OCI-LY7 (cell line): ENCODE measurements around the gene PTRH1. TPM values are rescaled to one million over a fixed set of nuclear protein-coding genes. Genes with fewer than 3 reads are reported as not detected.

ENCODE experiments used
- BruUV-seq: library from RNA; stranded (reverse); fragments of 400-500 nt; replicated peaks from 2 replicates; lab custom pipeline; 2021; lab: Mats Ljungman, UMichigan
- CTCF ChIA-PET: fragments of 300-600 bp; sonication (Branson Sonifier 250); formaldehyde crosslinking; loops from one replicate; lab custom pipeline; 2022; ENCODE audit warnings: antibody characterized with exemption; ENCODE audit not compliant: unreplicated experiment; lab: Charles Lee
- POLR2A ChIA-PET: fragments of 300-600 bp; sonication (Branson Sonifier 250); formaldehyde crosslinking; loops from one replicate; lab custom pipeline; 2022; ENCODE audit warnings: antibody characterized with exemption; lab: Charles Lee
- DNase-seq: peaks from one replicate; pipeline ENCODE4 v3.0.0-alpha.2; 2015; ENCODE audit warnings: low spot score
- H2AFZ ChIP-seq: fragments of 200-600 bp; sonication (generic), shearing (Covaris generic); 2 replicates; pipeline ENCODE4 v1.6.1; 2014; ENCODE audit warnings: mild to moderate bottlenecking, antibody characterized with exemption, low read length, moderate library complexity
- H3K27ac ChIP-seq: fragments of 200-600 bp; sonication (generic); 2 replicates; pipeline ENCODE4 v1.5.1; 2014; ENCODE audit warnings: mixed run types, low read depth, mild to moderate bottlenecking, moderate library complexity, low read length, inconsistent platforms; ENCODE audit not compliant: poor library complexity, severe bottlenecking
- H3K36me3 ChIP-seq: fragments of 200-600 bp; sonication (generic); 2 replicates; pipeline ENCODE4 v1.6.1; 2014; ENCODE audit warnings: mild to moderate bottlenecking, antibody characterized with exemption, low read length, moderate library complexity, mixed read lengths; ENCODE audit not compliant: insufficient read depth
- H3K4me1 ChIP-seq: fragments of 200-600 bp; sonication (generic); 2 replicates; pipeline ENCODE4 v1.5.1; 2014; ENCODE audit warnings: mild to moderate bottlenecking, low read length; ENCODE audit not compliant: insufficient read depth, poor library complexity, severe bottlenecking
- H3K4me2 ChIP-seq: fragments of 200-600 bp; sonication (generic); 2 replicates; pipeline ENCODE4 v1.6.1; 2014; ENCODE audit warnings: mild to moderate bottlenecking, low read length
- H3K4me3 ChIP-seq: fragments of 200-600 bp; sonication (generic); 2 replicates; pipeline ENCODE4 v1.5.1; 2014; ENCODE audit warnings: mild to moderate bottlenecking, low read depth, low read length; ENCODE audit not compliant: poor library complexity, severe bottlenecking
- H3K79me2 ChIP-seq: fragments of 200-600 bp; sonication (generic); 2 replicates; pipeline ENCODE4 v1.6.1; 2016; ENCODE audit warnings: low read depth, mild to moderate bottlenecking, low read length, moderate library complexity, mixed read lengths; ENCODE audit not compliant: insufficient read depth
- H3K9me2 ChIP-seq: fragments of 200-600 bp; sonication (generic); 2 replicates; pipeline ENCODE4 v1.6.1; 2016; ENCODE audit warnings: mild to moderate bottlenecking, low read length, mixed read lengths; ENCODE audit not compliant: insufficient read depth
- H3K9me3 ChIP-seq: fragments of 200-600 bp; sonication (generic); 2 replicates; pipeline ENCODE4 v1.6.1; 2014; ENCODE audit warnings: mild to moderate bottlenecking, mixed run types, low read length, mixed read lengths
- H4K20me1 ChIP-seq: fragments of 200-600 bp; sonication (generic); 2 replicates; pipeline ENCODE4 v1.6.1; 2014; ENCODE audit warnings: mild to moderate bottlenecking, antibody characterized with exemption, low read length, moderate library complexity, mixed read lengths; ENCODE audit not compliant: insufficient read depth
- EZH2phosphoT487 ChIP-seq: fragments of 200-600 bp; sonication (generic); IDR thresholded peaks from 2 replicates; pipeline ENCODE4 v1.6.1; 2018; ENCODE audit warnings: low read depth, borderline replicate concordance, mild to moderate bottlenecking, mixed run types, antibody characterized with exemption, low read length, moderate library complexity, mixed read lengths
- intact Hi-C: fragments of 100-400 bp; cut with micrococcal nuclease; formaldehyde crosslinking; loops from one replicate; pipeline ENCODE4 v1.10.0; 2022; ENCODE audit not compliant: unreplicated experiment
- total RNA-seq, 2 experiments: library from RNA; depleted of rRNA in 1 of 2; stranded (reverse); fragments of >200 nt in 1 of 2; shearing (Covaris generic) in 1 of 2; gene quantifications; 2 replicates each; pipeline ENCODE4 v1.2.3, GENCODE V29; 2014 to 2022
- TF ChIP-seq, protein P1 (sequence below): fragments of 200-600 bp; sonication (generic); conservative IDR thresholded peaks from 2 replicates; pipeline ENCODE4 v1.5.1; 2014; ENCODE audit warnings: mild to moderate bottlenecking, antibody characterized with exemption, low read length, moderate library complexity, mixed read lengths

PTRH1 gene
- total RNA-seq, 2 experiments from 2014 or later = 8.9 to 11.1 TPM

DNA sequence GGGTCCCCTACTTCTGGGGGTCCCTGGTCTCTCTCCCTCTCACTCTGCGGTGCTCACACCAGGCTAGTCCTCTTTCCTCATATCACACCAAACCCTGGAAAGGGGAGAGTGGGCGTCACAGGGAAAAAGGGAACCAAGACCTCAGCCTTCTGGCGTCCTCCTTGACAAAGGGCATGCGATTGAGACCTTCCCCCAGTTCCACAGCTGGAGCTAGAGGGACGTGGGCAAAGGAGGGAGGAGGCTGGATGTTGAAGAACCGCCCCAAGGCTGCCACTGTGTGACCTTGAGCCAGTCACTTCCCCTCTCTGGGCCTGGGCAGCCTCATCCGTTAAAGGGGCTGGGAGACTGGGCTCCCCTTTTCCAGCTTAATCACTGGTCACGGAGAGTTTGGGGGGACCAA lies 38.2 kb upstream of the PTRH1 start:
- H3K79me2 ChIP-seq = no peaks in the 10 kb centered on the region
- no peak for TF ChIP-seq EZH2phosphoT487
- TF ChIP-seq, protein P1, sequence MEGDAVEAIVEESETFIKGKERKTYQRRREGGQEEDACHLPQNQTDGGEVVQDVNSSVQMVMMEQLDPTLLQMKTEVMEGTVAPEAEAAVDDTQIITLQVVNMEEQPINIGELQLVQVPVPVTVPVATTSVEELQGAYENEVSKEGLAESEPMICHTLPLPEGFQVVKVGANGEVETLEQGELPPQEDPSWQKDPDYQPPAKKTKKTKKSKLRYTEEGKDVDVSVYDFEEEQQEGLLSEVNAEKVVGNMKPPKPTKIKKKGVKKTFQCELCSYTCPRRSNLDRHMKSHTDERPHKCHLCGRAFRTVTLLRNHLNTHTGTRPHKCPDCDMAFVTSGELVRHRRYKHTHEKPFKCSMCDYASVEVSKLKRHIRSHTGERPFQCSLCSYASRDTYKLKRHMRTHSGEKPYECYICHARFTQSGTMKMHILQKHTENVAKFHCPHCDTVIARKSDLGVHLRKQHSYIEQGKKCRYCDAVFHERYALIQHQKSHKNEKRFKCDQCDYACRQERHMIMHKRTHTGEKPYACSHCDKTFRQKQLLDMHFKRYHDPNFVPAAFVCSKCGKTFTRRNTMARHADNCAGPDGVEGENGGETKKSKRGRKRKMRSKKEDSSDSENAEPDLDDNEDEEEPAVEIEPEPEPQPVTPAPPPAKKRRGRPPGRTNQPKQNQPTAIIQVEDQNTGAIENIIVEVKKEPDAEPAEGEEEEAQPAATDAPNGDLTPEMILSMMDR = no peak
- no peaks in the 10 kb centered on the region for H3K4me1 ChIP-seq
- no TSS peak for BruUV-seq
- no peaks in the 10 kb centered on the region for H3K9me3 ChIP-seq
- H3K9me2 ChIP-seq = no peaks in the 10 kb centered on the region
- H3K36me3 ChIP-seq = peaks cover 28% of the 10 kb centered on the region
- no peak for DNase-seq
- no peak overlapping the region for H3K27ac ChIP-seq
- H3K4me3 ChIP-seq = no peak overlapping the region
- intact Hi-C loops = no loop called here
- CTCF ChIA-PET = no interaction called here
- H2AFZ ChIP-seq = no peak overlapping the region
- H4K20me1 ChIP-seq = no peaks in the 10 kb centered on the region
- no peak overlapping the region for H3K4me2 ChIP-seq
- POLR2A ChIA-PET = no interaction called here

DNA sequence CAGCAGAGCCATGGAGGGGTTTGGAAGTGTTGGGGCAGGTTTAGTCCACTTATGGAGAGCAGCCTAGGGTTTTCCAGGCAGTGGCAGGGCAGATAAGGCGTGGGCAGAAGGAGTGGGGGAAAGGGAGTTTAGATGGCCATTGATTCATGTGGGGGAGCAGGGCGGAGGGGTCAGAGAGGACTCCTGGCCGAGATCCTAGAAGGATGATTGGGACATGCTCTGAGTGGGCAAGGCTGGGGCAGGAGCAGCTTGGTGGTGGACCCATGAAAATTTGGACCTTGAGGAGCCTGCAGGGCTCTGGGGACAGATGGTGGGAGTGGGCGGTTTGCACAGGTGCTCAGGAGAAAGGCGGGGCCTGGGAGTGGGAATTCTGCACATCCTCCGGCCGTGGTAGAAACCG lies 37.7 kb upstream of the PTRH1 start:
- H2AFZ ChIP-seq = no peak overlapping the region
- no peaks in the 10 kb centered on the region for H3K79me2 ChIP-seq
- no peaks in the 10 kb centered on the region for H3K9me2 ChIP-seq
- intact Hi-C loops = no loop called here
- CTCF ChIA-PET = no interaction called here
- no peak for DNase-seq
- peaks cover 30% of the 10 kb centered on the region for H3K36me3 ChIP-seq
- no peak overlapping the region for H3K4me3 ChIP-seq
- no TSS peak for BruUV-seq
- H3K4me1 ChIP-seq = no peaks in the 10 kb centered on the region
- no peaks in the 10 kb centered on the region for H3K9me3 ChIP-seq
- TF ChIP-seq EZH2phosphoT487 = no peak
- TF ChIP-seq, protein P1 = no peak
- POLR2A ChIA-PET = no interaction called here
- no peak overlapping the region for H3K27ac ChIP-seq
- no peaks in the 10 kb centered on the region for H4K20me1 ChIP-seq
- no peak overlapping the region for H3K4me2 ChIP-seq

DNA sequence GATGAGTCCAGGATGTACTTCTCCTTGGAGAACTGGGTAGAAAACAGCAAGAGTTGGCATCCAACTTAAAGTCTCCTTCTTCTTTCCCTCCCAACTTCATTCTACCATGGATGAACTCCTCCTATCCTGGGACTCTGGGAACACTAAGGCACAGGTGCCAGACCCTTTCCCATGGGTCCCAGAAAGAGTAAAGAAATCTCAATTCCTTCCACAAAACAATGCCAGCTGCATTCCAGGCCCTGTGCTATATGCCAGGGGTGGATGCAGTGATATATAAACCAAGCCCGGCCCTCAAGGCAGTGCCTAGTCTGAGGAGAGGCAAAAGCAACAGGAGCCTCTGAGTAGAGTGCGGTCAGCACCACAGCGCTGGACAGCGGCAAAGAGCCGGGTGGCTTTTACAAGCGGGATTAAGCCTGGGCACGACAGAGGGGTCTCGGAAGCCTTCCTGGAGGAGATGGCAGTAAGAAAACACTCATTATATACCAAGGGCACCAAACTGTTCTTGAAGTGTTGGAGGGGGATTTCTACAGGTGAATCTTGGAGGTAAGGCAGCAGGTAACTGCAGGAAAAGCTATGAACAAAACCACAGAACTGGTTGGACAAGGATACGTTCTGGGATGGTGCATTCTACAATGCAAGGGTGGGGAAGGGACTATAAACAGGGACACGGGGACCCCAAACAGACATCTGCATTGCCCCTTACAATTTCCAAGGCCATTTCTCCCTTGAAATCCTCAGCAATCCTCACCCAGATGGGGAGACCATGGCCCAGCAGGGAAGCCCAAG lies 36.0 kb upstream of the PTRH1 start:
- no peak overlapping the region for H2AFZ ChIP-seq
- intact Hi-C loops = no loop called here
- POLR2A ChIA-PET = no interaction called here
- CTCF ChIA-PET = no interaction called here
- H3K36me3 ChIP-seq = peaks cover 44% of the 10 kb centered on the region
- no TSS peak for BruUV-seq
- H3K27ac ChIP-seq = no peak overlapping the region
- no peaks in the 10 kb centered on the region for H3K4me1 ChIP-seq
- DNase-seq = no peak
- H3K9me3 ChIP-seq = no peaks in the 10 kb centered on the region
- no peak overlapping the region for H3K4me2 ChIP-seq
- TF ChIP-seq EZH2phosphoT487 = no peak
- H4K20me1 ChIP-seq = no peaks in the 10 kb centered on the region
- no peaks in the 10 kb centered on the region for H3K9me2 ChIP-seq
- H3K79me2 ChIP-seq = no peaks in the 10 kb centered on the region
- H3K4me3 ChIP-seq = no peak overlapping the region
